ENCODE results near the gene ARRDC4.

ARRDC4 gene

GRCh38 chr15:97930230-97930629, 30.3 kb upstream of the ARRDC4 start:
- TF ChIP-seq TEAD4 (IDR thresholded peaks at IDR 0.05) (no peak), REST (IDR thresholded peaks at IDR 0.05; ENCODE audit: low read depth) (no peak), CREB1 (IDR thresholded peaks at IDR 0.05; ENCODE audit: low read depth) (no peak), MAX (IDR thresholded peaks at IDR 0.05) (no peak), YY1 (IDR thresholded peaks at IDR 0.05; ENCODE audit: low read depth) (no peak)

- TF ChIP-seq TEAD4 (IDR thresholded peaks at IDR 0.05) (no peak), RAD21 (IDR thresholded peaks at IDR 0.05; ENCODE audit: low read depth) (no peak), CEBPB (IDR thresholded peaks at IDR 0.05) (no peak), REST (IDR thresholded peaks at IDR 0.05; ENCODE audit: low read depth) (no peak), EGR1 (IDR thresholded peaks at IDR 0.05) (no peak), YY1 (IDR thresholded peaks at IDR 0.05; ENCODE audit: low read depth) (no peak), TCF12 (IDR thresholded peaks at IDR 0.05; ENCODE audit: low read depth) (no peak), EP300 (IDR thresholded peaks at IDR 0.05; ENCODE audit: borderline replicate concordance) (no peak), USF1 (IDR thresholded peaks at IDR 0.05) (no peak), NFIC (IDR thresholded peaks at IDR 0.05) (no peak), FOXM1 (IDR thresholded peaks at IDR 0.05; ENCODE audit: borderline replicate concordance, low read depth) (no peak), CREB1 (IDR thresholded peaks at IDR 0.05; ENCODE audit: low read depth) (no peak), ZBTB7A (IDR thresholded peaks at IDR 0.05; ENCODE audit: low read depth) (no peak), MAX (IDR thresholded peaks at IDR 0.05) (no peak), TAF1 (IDR thresholded peaks at IDR 0.05; ENCODE audit: low read depth) (no peak)
Observed at GRCh38 chr15:97931314-97931713, 29.2 kb upstream of the ARRDC4 start.

- TF ChIP-seq TCF12 (IDR thresholded peaks at IDR 0.05; ENCODE audit: low read depth) (no peak), TAF1 (IDR thresholded peaks at IDR 0.05; ENCODE audit: low read depth) (no peak), EP300 (IDR thresholded peaks at IDR 0.05; ENCODE audit: borderline replicate concordance) (no peak), MAX (IDR thresholded peaks at IDR 0.05) (no peak), REST (IDR thresholded peaks at IDR 0.05; ENCODE audit: low read depth) (no peak), CEBPB (IDR thresholded peaks at IDR 0.05) (no peak), TEAD4 (IDR thresholded peaks at IDR 0.05) (no peak), RAD21 (IDR thresholded peaks at IDR 0.05; ENCODE audit: low read depth) (no peak), FOXM1 (IDR thresholded peaks at IDR 0.05; ENCODE audit: borderline replicate concordance, low read depth) (no peak), USF1 (IDR thresholded peaks at IDR 0.05) (no peak), EGR1 (IDR thresholded peaks at IDR 0.05) (no peak), CREB1 (IDR thresholded peaks at IDR 0.05; ENCODE audit: low read depth) (no peak)
Observed at GRCh38 chr15:97933589-97933988, 26.9 kb upstream of the ARRDC4 start.

GRCh38 chr15:97940993-97941392, 19.5 kb upstream of the ARRDC4 start:
- TF ChIP-seq TEAD4 (IDR thresholded peaks at IDR 0.05), result no peak
- TF ChIP-seq NFIC (IDR thresholded peaks at IDR 0.05), result no peak
- TF ChIP-seq USF1 (IDR thresholded peaks at IDR 0.05), result no peak
- no peak for TF ChIP-seq CEBPB (IDR thresholded peaks at IDR 0.05)
- no peak for TF ChIP-seq FOXM1 (IDR thresholded peaks at IDR 0.05; ENCODE audit: borderline replicate concordance, low read depth)
- no peak for TF ChIP-seq TCF12 (IDR thresholded peaks at IDR 0.05; ENCODE audit: low read depth)
- TF ChIP-seq MAX (IDR thresholded peaks at IDR 0.05), result no peak
- TF ChIP-seq ZBTB7A (IDR thresholded peaks at IDR 0.05; ENCODE audit: low read depth), result no peak
- no peak for TF ChIP-seq YY1 (IDR thresholded peaks at IDR 0.05; ENCODE audit: low read depth)
- no peak for TF ChIP-seq EP300 (IDR thresholded peaks at IDR 0.05; ENCODE audit: borderline replicate concordance)
